ENCODE results near the gene DLG2.

DLG2 gene

DNA sequence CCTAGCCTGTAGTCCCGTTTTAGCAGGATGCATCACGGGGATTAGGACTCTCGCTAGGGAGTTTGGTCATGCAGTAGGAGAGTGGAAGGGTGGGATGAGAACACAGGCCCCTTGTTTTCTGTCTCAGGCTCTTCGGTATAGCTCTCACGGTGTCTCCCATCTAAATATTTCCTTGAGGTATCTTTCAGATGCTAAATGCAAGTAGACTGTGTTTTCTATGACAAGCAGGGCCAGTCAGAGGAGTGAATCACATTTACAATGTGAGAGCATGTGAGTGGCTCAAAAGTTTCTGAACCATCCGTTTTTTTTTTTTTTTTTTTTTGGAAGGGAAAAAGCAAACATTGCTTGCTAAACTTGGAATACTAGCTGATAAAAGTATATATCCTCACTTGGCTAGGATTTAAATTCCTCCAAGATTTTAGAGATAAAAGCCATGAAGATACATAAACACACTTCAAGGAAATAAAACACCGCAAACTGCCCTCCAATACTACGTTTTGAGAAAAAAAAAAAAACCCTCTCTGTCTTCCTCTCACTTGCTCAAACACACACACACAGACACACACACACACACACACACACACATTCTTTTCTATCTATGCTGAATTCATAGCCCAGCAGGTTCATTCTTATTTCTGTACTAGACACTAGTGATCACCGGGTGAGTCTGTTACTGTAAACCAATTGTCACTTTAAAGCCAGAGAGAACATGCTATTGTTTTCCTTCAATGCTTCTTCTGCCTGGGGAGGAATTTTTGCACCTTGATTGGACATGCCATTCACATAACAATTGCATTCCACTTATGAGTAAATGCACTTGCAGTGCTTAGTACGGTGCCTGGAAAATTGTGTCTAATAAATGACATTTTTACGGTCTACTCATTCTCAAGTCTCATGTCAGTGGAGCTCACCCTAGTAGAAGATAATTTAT lies 2116.3 kb downstream of the DLG2 start:
- Histone ChIP-seq H3K4me1 (ENCODE audit: low read length) (no peaks in the 10 kb centered on the region), H3K9ac (ENCODE audit: low read length) (no peak overlapping the region), H2AFZ (ENCODE audit: low read depth, low read length) (no peak overlapping the region), H3K27ac (ENCODE audit: low read length) (no peak overlapping the region), H3K9me3 (ENCODE audit: insufficient read depth, low read length) (no peaks in the 10 kb centered on the region), H3K4me2 (ENCODE audit: low read length) (no peak overlapping the region), H3K27me3 (ENCODE audit: low read depth, low read length) (no peaks in the 10 kb centered on the region), H3K79me2 (ENCODE audit: low read length) (no peaks in the 10 kb centered on the region), H3K36me3 (replicated peaks; ENCODE audit: low read depth, low read length) (no peaks in the 10 kb centered on the region), H4K20me1 (ENCODE audit: insufficient read depth, low read length) (no peaks in the 10 kb centered on the region), H3K4me3 (ENCODE audit: low read length) (no peak overlapping the region)
- no peak for TF ChIP-seq EZH2phosphoT487 (IDR thresholded peaks at IDR 0.05; ENCODE audit: low read depth)
- TF ChIP-seq, protein P1, sequence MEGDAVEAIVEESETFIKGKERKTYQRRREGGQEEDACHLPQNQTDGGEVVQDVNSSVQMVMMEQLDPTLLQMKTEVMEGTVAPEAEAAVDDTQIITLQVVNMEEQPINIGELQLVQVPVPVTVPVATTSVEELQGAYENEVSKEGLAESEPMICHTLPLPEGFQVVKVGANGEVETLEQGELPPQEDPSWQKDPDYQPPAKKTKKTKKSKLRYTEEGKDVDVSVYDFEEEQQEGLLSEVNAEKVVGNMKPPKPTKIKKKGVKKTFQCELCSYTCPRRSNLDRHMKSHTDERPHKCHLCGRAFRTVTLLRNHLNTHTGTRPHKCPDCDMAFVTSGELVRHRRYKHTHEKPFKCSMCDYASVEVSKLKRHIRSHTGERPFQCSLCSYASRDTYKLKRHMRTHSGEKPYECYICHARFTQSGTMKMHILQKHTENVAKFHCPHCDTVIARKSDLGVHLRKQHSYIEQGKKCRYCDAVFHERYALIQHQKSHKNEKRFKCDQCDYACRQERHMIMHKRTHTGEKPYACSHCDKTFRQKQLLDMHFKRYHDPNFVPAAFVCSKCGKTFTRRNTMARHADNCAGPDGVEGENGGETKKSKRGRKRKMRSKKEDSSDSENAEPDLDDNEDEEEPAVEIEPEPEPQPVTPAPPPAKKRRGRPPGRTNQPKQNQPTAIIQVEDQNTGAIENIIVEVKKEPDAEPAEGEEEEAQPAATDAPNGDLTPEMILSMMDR (IDR thresholded peaks at IDR 0.05; ENCODE audit: low read depth, low read length) = no peak

DNA sequence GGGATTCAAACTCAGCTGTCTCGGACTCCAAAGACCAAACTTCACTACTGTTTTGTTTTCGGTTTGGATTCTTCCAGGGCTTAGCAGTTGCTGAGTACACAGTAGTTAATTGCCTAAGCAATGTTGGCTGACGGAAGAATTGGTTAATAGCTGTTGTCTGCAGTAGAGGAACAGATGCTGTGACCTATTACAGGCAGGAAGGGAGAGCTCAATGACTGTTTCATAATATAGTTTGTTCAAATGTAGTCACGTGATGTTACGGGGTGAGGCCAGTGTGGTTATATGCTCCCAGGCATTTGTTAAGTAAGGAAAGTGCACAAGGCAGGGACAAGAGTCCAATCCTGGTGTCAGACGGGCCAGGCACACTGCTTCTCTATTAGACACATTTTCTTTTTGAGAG lies 2118.3 kb downstream of the DLG2 start:
- H3K4me1 ChIP-seq (ENCODE audit: low read length) = no peaks in the 10 kb centered on the region
- no peaks in the 10 kb centered on the region for H3K9me3 ChIP-seq (ENCODE audit: insufficient read depth, low read length)
- TF ChIP-seq EZH2phosphoT487 (IDR thresholded peaks at IDR 0.05; ENCODE audit: low read depth) = no peak
- TF ChIP-seq, protein P1 (IDR thresholded peaks at IDR 0.05; ENCODE audit: low read depth, low read length) = no peak
- no peak overlapping the region for H3K9ac ChIP-seq (ENCODE audit: low read length)
- H3K27ac ChIP-seq (ENCODE audit: low read length) = no peak overlapping the region
- no peak overlapping the region for H3K4me2 ChIP-seq (ENCODE audit: low read length)
- H2AFZ ChIP-seq (ENCODE audit: low read depth, low read length) = no peak overlapping the region
- no peaks in the 10 kb centered on the region for H3K36me3 ChIP-seq (replicated peaks; ENCODE audit: low read depth, low read length)
- H3K4me3 ChIP-seq (ENCODE audit: low read length) = no peak overlapping the region
- no peaks in the 10 kb centered on the region for H3K27me3 ChIP-seq (ENCODE audit: low read depth, low read length)
- no peaks in the 10 kb centered on the region for H3K79me2 ChIP-seq (ENCODE audit: low read length)
- H4K20me1 ChIP-seq (ENCODE audit: insufficient read depth, low read length) = no peaks in the 10 kb centered on the region

DNA sequence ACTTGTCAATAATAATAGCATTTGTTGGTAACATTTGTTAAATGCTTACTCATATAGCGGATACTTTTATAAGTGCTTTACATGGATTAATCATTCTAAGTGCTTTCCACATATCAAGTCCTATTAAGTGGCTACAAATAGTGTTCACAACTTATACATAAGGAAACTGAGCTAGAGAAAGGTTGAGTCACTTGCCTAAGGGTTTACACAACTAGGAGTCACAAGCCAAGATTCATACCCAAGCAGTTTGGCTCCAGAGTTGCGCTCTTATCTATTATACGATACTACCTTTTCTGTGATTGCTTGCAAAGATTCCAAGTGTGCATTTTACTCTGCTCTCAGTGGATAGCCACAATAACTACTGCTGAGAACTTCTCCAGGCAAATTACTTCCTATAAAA lies 2125.1 kb downstream of the DLG2 start:
- H3K4me2 ChIP-seq (ENCODE audit: low read length) = no peak overlapping the region
- H3K4me3 ChIP-seq (ENCODE audit: low read length) = no peak overlapping the region
- no peaks in the 10 kb centered on the region for H3K9me3 ChIP-seq (ENCODE audit: insufficient read depth, low read length)
- no peaks in the 10 kb centered on the region for H3K79me2 ChIP-seq (ENCODE audit: low read length)
- no peak overlapping the region for H3K9ac ChIP-seq (ENCODE audit: low read length)
- no peaks in the 10 kb centered on the region for H3K4me1 ChIP-seq (ENCODE audit: low read length)
- no peaks in the 10 kb centered on the region for H4K20me1 ChIP-seq (ENCODE audit: insufficient read depth, low read length)
- H3K27ac ChIP-seq (ENCODE audit: low read length) = no peak overlapping the region
- H3K27me3 ChIP-seq (ENCODE audit: low read depth, low read length) = no peaks in the 10 kb centered on the region
- no peaks in the 10 kb centered on the region for H3K36me3 ChIP-seq (replicated peaks; ENCODE audit: low read depth, low read length)
- no peak for TF ChIP-seq EZH2phosphoT487 (IDR thresholded peaks at IDR 0.05; ENCODE audit: low read depth)
- TF ChIP-seq, protein P1 (IDR thresholded peaks at IDR 0.05; ENCODE audit: low read depth, low read length) = no peak
- H2AFZ ChIP-seq (ENCODE audit: low read depth, low read length) = no peak overlapping the region

DNA sequence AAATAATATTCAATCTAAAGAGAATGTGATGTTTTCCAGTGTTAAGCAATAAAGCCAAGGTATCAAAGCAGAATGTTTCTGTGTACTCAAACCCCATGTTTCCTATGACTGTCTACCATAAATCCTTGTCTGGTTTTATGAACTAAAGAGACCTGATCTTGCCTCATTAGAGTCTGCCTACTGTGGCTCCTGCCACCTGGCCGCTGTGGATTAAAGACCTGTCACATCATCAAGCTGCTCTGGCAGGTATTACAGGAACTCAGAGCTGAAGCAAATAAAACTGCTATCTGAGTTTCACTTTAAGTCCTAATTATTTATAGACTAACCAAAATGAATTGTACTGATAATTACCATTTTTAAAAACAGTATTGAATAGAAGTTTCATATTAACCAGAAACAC lies 2133.2 kb downstream of the DLG2 start:
- no peak overlapping the region for H3K4me2 ChIP-seq (ENCODE audit: low read length)
- H2AFZ ChIP-seq (ENCODE audit: low read depth, low read length) = no peak overlapping the region
- 0 out of 2 replicates have a peak, but pooled peaks cover 2% of the 10 kb centered on the region for H3K27me3 ChIP-seq (ENCODE audit: low read depth, low read length)
- H3K4me1 ChIP-seq (ENCODE audit: low read length) = no peaks in the 10 kb centered on the region
- no peaks in the 10 kb centered on the region for H3K36me3 ChIP-seq (replicated peaks; ENCODE audit: low read depth, low read length)
- H3K9ac ChIP-seq (ENCODE audit: low read length) = no peak overlapping the region
- H4K20me1 ChIP-seq (ENCODE audit: insufficient read depth, low read length) = no peaks in the 10 kb centered on the region
- no peak overlapping the region for H3K27ac ChIP-seq (ENCODE audit: low read length)
- H3K9me3 ChIP-seq (ENCODE audit: insufficient read depth, low read length) = no peaks in the 10 kb centered on the region
- H3K4me3 ChIP-seq (ENCODE audit: low read length) = no peak overlapping the region
- H3K79me2 ChIP-seq (ENCODE audit: low read length) = no peaks in the 10 kb centered on the region
- TF ChIP-seq, protein P1 (IDR thresholded peaks at IDR 0.05; ENCODE audit: low read depth, low read length) = no peak
- TF ChIP-seq EZH2phosphoT487 (IDR thresholded peaks at IDR 0.05; ENCODE audit: low read depth) = no peak
